GM18517 (cell line): ENCODE results near the gene TMEM151B.

ENCODE experiments used
- ATAC-seq: cut with Tn5 transposase; IDR thresholded peaks from one replicate; pipeline ENCODE4 v1.9.1; 2021; ENCODE audit warnings: mild to moderate bottlenecking, moderate library complexity; ENCODE audit not compliant: unreplicated experiment

TMEM151B gene

DNA sequence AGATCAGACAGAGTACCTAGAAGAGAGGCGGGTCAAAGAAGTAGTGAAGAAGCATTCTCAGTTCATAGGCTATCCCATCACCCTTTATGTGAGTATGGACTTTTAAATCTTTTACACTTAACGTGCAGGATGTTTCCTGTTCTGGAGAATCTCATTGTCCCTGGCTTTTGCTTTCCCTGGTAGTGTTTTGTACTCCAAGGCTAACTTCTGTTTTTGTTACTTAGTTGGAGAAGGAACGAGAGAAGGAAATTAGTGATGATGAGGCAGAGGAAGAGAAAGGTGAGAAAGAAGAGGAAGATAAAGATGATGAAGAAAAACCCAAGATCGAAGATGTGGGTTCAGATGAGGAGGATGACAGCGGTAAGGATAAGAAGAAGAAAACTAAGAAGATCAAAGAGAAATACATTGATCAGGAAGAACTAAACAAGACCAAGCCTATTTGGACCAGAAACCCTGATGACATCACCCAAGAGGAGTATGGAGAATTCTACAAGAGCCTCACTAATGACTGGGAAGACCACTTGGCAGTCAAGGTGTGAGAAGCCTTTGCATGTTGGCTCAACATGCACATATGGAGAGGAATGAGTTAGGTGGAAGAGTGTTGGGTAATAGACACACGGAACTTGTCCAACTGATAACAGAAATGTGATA, 20.1 kb upstream of the TMEM151B start:
- no peak for ATAC-seq

GRCh38 chr6:44250718-44251123, 19.5 kb upstream of the TMEM151B start:
- ATAC-seq, result no peak

- no peak for ATAC-seq
Observed at GRCh38 chr6:44251576-44252524, 18.4 kb upstream of the TMEM151B start.

- ATAC-seq, result no peak
Observed at GRCh38 chr6:44253307-44254101, 16.7 kb upstream of the TMEM151B start.

DNA sequence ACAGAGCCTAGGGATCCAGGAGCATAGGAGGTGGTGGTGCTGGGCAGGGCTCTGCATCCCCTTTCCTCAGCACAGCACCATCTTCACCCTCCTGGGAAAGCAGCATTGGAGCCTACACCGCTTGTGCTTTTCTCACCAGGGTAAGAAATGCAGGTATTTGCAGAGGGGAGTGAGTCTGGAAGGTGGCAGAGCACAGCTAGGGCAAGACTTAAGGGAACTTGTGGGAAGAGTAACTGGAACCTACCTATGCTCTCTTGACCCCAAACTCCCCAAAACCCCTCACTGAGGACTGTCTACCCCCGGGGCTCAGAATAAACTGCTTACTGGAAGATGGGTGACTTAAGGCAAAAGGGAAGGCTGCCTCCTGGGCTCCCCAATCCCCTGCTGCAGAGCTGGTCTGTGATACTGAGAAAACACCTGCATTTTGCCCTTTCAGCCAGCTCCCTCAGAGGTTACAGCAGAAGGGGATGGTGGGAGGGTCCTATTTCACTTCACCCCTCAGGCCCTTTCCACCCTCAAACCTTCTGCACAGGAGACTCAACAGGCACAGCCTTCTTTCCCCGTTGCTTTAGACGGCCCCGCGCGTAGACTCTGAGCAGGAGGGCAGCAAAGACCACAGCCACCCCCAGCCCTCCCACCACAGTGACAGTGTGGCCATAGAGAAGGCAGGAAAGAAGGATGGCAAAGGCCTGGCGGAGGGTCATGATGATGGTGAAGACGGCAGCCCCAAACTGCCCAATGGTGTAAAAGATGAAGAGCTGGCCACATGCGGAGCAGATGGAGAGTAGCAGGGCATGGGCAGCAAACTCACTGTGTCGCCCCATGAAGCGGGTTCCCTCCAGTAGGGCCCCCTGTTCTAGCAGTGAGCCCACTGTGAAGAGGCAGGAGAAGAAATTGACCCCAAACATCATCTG, 15.8 kb upstream of the TMEM151B start:
- no peak for ATAC-seq

DNA sequence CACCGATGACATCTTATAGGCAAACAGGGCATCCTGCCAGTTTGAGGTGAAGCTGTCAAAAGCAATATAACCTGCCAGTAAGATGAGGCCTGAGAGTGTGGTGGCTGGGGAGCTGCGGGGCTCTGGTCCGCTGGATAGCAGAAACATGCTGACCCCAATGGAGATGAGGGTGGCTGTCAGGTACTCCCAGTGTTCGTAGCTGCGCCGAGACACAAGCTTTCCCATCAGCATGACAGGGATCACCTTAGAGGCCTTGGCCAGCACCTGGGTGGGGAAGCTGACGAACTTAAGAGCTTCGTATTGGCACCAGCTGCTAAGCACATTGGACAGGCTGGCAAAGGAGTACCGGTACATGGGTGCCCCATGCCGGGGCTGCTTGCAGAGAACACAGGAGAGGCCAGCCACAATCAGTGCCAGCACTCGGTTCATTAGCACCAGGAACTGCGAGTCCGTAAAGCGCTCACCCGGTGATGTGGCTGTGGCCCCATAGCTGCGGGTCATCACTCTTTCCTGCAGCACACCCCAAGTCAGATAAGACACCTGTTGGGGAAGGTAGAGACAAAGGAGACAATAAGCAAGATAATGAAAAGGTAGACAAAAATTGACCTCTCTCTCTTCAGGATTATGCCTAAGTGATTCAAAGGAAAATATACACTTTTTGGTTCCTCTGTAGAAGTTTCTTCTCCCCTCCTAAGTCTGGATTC, 15.0 kb upstream of the TMEM151B start:
- no peak for ATAC-seq

DNA sequence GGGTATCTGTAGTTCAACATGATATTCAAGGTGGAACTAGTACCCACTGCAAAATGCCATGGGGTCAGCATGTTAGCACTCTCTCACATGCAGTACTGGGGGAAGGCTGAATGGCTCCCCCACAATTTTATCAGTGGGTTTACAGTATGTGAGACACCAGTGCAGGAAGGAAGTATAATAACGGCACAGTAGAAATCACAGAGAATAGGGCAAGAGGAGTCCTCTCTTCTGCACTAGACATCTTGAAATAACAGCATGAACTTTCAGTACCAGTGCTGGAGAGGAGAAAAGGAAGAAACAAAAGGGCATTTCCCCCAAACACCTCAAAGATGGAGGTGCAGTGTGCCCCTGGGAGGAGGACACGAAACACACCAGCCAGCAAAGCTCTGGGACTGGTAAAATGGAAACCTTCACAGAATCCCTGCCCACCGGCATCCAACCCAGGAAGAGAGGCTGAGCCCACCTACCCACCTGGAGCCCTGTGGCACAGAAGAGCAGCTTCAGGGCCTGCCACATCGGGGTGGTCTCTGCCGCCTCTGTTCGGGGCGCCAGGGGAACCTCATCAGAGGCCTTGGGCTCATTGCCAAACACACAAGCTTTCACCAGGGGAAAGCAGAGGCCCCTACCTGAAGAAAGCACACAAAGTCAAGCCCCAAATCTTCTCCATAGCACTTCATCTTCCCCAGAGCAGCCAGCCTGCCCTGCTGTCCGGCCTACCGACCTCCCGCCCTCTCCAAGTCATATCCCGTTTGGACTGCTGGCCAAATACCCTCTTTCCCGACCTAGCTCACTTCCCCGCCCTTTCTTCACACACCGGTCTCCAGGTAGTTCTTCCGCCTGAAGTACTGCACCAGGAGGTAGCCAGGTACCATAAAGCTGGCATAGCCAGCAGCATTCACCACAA, 14.1 kb upstream of the TMEM151B start:
- ATAC-seq, result no peak

DNA sequence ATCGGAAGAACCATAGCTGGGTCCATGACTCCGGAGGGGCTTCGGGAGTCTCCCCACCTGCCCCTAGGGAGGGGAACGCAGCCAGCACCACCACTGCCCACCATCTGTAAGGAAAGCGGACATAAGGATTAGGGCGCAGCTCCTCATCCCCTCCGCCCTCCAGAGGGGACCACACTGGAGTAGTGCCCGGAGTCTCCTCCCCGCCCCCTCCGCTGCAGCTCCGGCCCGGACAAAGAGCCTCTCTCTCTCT, 13.6 kb upstream of the TMEM151B start:
- ATAC-seq, result no peak

DNA sequence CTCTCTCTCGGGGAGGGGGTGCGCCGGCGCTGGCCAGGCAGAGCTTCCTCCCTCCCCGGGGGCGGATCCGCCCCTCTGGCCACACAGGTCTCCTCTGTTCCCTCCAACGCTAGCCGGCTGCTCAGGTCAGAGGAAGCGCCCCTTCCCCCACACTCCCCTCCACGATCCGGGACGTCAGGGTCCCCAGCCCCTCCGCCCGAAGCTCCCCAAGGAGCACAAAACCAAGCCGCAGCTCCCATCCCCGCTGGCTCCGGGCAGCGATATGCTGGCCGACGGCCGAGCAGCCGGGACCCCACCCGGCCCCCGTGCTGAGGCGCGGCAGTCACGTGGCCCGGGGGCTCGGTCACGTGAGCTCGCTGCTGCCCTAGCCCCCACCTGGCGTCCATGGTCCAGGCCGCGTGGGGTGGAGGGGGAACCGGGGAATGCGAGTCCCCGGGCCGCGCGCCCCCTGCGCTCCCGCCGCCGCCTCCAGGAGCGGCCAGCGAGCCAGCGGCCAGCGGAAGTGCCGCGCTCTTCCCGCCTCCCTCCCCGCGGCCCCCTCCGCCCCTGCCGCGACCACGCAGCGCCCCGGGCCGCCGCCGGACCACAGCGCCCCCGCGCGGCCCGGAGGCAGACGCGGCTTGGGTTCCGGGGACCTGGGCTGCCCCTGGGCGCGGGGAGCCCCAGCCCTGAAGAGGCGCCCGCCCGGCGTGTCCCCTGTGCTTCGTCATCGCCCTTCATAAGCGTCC, 13.1 kb upstream of the TMEM151B start, which contains the start of gene SLC35B2:
TSS of gene SLC35B2 (minus strand) at position 504 of the 728 bp plus-strand sequence. CDS start at position 386, 118 bp downstream.
- ATAC-seq, result peak; percentile 29

GRCh38 chr6:44257753-44258324, 12.4 kb upstream of the TMEM151B start:
- peak; percentile 28 for ATAC-seq

- ATAC-seq, result no peak
Observed at GRCh38 chr6:44258325-44258863, 11.9 kb upstream of the TMEM151B start.

DNA sequence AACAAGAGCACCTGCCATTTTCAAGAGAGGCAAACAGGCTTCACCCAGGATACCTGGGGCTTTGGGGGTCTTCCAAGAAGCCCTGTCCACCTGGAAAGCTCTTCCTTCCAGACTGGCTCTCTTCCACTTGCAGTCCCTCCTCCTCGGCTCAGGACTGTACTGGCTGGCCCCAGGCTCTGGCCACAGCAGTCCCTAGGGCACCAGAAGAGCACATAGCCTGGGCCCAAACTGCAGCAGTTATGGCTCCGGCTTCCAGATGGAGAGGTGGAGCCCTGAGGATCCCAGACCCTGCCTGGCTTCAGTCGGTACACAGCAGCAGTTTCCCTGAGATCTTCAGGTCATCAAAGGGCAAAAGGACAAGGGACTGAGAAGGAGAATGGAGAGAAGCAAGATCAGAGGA, 11.3 kb upstream of the TMEM151B start:
- no peak for ATAC-seq

DNA sequence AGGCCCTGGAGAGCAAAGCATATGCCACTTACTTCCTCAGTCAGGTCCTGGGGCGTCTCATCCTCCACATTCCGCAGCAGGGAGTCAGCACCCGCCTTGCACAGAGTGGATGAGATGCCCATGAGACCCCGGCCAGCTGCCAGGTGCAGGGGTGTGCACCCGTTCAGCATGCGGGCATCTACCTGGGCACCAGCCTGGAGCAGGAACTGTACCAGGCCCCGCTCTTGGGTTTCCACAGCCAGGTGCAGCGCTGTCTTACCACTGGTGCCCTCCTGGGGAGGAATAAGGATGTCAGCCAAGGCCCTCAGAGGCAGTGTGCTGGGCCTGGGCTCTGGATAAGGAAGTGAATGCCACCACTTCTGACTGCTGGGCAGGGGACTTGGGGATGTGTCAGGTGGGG, 10.2 kb upstream of the TMEM151B start:
- ATAC-seq, result no peak

GRCh38 chr6:44260451-44261297, 9.6 kb upstream of the TMEM151B start:
- no peak for ATAC-seq

GRCh38 chr6:44261581-44261980, 8.7 kb upstream of the TMEM151B start:
- ATAC-seq, result no peak

- ATAC-seq, result no peak
Observed at GRCh38 chr6:44262467-44263353, 7.5 kb upstream of the TMEM151B start.
